Measurements from ENCODE around the gene GYS2.

- TF ChIP-seq CTCF (IDR thresholded peaks at IDR 0.05) (no peak), POLR2A (IDR thresholded peaks at IDR 0.05) (no peak)
Measured at GRCh38 chr12:21577516-21577915, 27.1 kb downstream of the GYS2 start.
